Measurements from ENCODE around the gene EDAR.

The EDAR gene

DNA sequence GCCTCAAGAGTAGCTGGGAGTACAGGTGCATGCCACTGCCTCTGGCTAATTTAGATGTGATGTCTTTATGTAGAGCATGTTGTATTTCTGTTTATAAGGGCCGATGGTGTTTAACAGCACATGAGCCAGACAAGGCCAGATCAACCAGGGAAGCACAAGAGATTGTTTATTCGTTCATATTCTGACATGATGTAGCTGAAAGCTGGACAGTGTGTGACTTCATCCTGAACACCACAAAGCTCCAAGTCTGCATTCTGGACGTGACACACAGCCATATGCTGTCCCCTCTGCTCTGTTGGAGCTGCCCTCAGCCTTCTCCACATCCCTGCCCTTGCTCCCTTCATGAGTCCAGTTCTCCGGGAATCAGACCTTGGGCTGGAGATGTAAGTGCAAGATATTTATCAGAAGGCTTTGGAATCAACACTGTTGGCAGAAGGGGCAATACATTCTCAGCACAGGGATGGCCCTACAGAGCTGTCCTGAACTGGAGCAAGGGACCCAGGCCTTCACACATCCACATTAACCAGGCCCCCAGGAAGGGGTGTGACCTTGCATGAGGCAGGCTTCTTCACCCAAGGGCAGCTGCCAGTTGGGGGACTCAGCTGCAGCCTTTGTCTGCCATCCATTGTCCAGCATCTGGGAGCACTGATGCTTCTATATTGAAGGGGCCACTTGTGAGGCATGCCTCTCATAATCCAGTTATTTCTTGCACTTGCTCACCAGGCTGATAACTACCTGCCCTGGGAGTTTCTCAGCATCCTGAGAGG lies 38.5 kb downstream of the EDAR start:
- Mint-ChIP-seq H3K4me1 (no peaks in the 10 kb centered on the region), H3K4me3 (no peak overlapping the region), H3K9me3 (peaks cover 92% of the 10 kb centered on the region), H3K36me3 (ENCODE audit: low read depth) (peaks cover 91% of the 10 kb centered on the region), H3K27me3 (ENCODE audit: low read depth, poor library complexity) (peaks cover 4% of the 10 kb centered on the region), H3K27ac (peak overlapping the region; percentile 29)
- no peak for DNase-seq
- TF ChIP-seq, protein P1, sequence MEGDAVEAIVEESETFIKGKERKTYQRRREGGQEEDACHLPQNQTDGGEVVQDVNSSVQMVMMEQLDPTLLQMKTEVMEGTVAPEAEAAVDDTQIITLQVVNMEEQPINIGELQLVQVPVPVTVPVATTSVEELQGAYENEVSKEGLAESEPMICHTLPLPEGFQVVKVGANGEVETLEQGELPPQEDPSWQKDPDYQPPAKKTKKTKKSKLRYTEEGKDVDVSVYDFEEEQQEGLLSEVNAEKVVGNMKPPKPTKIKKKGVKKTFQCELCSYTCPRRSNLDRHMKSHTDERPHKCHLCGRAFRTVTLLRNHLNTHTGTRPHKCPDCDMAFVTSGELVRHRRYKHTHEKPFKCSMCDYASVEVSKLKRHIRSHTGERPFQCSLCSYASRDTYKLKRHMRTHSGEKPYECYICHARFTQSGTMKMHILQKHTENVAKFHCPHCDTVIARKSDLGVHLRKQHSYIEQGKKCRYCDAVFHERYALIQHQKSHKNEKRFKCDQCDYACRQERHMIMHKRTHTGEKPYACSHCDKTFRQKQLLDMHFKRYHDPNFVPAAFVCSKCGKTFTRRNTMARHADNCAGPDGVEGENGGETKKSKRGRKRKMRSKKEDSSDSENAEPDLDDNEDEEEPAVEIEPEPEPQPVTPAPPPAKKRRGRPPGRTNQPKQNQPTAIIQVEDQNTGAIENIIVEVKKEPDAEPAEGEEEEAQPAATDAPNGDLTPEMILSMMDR (IDR thresholded peaks at IDR 0.05), result no peak

DNA sequence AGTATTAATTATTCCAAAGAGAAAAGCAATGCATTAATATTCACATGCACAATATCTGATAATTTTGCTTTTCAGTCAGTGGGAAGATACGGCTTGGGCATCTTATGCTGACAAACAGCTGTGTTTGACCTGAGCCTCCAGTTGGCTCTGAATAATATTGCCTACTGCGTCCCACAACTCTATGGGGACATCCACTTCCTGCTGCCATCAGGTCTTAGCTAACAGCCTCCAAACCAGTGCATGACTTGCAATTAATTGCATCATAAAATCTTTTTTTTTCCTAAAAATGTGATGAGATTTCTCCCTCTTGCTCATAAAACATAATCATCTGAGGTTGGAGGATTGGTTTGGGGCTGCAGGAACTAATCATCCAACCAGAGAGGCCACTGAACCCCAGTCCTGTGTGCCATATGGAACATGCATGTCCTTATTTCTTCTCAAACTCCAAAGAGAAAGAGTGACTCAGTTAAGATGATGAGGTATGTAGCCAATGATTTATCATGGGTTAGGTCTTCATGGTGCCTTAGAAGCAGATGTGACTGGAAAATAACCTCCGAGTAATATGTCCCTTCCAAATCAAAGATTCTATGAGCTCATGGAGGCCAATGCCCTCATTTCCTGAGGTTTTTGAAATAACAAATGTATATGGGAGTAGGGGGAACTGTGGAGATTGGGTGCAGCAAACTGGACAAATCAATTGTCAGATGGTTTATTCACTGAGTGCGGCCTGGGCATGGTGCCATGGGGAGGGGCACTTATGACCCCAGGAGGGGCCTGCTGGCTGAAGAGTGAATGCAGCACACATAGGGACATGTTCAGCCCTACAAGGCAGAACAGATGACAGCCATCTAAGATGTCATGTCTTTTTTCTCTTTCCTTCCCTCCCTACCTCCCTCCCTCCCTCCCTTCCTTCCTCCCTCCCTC lies 39.4 kb downstream of the EDAR start:
- Mint-ChIP-seq H3K4me1 (no peaks in the 10 kb centered on the region), H3K9me3 (peaks cover 93% of the 10 kb centered on the region), H3K36me3 (ENCODE audit: low read depth) (peaks cover 90% of the 10 kb centered on the region), H3K4me3 (no peak overlapping the region), H3K27ac (no peak overlapping the region), H3K27me3 (ENCODE audit: low read depth, poor library complexity) (peaks cover 4% of the 10 kb centered on the region)
- DNase-seq, result no peak
- TF ChIP-seq, protein P1 (IDR thresholded peaks at IDR 0.05), result no peak

DNA sequence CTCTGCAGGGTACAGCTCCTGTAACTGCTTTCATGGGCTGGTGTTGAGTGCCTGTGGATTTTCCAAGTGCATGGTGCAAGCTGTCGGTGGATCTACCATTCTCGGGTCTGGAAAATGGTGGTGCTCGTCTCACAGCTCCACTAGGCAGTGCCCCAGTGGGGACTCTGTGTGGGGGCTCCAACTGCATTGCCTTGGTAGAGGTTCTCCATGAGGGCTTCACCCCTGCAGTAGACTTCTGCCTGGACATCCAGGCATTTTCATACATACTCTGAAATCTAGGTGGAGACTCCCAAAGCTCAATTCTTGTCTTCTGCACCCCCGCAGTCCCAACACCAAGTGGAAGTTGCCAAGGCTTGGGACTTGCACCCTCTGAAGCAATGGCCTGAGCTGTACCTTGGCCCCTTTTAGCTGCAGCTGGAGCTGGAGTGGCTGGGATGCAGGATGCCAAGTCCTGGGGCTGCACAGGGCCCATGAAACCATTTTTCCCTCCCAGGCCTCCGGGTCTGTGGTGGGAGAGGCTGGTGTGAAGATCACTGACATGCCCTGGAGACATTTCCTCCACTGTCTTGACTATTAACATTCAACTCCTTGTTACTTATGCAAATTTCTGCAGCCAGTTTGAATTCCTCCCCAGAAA lies 41.6 kb downstream of the EDAR start:
- Mint-ChIP-seq H3K9me3 (peaks cover 76% of the 10 kb centered on the region), H3K27ac (no peak overlapping the region), H3K4me3 (no peak overlapping the region), H3K36me3 (ENCODE audit: low read depth) (peaks cover 81% of the 10 kb centered on the region), H3K27me3 (ENCODE audit: low read depth, poor library complexity) (no peaks in the 10 kb centered on the region), H3K4me1 (peaks cover 14% of the 10 kb centered on the region)
- no peak for DNase-seq
- TF ChIP-seq, protein P1 (IDR thresholded peaks at IDR 0.05), result no peak

DNA sequence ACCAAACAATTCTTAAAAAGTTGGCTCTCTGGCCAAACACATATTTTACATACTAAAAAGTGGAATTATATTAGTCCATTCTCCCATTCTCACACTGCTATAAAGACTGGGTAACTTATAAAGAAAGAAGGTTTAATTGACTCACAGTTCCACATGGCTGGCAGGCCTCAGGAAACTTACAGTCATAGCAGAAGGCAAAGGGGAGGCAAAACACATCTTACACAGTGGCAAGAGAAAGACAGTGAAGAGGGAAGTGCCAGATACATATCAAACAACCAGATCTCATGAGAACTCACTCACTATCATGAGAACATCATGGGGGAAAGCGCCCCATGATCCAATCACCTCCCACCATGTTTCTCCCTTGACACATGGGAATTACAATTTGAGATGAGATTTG lies 42.6 kb downstream of the EDAR start:
- DNase-seq, result no peak
- H3K4me1 Mint-ChIP-seq, result peaks cover 19% of the 10 kb centered on the region
- H3K4me3 Mint-ChIP-seq, result no peak overlapping the region
- no peaks in the 10 kb centered on the region for H3K27me3 Mint-ChIP-seq (ENCODE audit: low read depth, poor library complexity)
- H3K27ac Mint-ChIP-seq, result no peak overlapping the region
- peaks cover 69% of the 10 kb centered on the region for H3K9me3 Mint-ChIP-seq
- TF ChIP-seq, protein P1 (IDR thresholded peaks at IDR 0.05), result no peak
- H3K36me3 Mint-ChIP-seq (ENCODE audit: low read depth), result peaks cover 78% of the 10 kb centered on the region

DNA sequence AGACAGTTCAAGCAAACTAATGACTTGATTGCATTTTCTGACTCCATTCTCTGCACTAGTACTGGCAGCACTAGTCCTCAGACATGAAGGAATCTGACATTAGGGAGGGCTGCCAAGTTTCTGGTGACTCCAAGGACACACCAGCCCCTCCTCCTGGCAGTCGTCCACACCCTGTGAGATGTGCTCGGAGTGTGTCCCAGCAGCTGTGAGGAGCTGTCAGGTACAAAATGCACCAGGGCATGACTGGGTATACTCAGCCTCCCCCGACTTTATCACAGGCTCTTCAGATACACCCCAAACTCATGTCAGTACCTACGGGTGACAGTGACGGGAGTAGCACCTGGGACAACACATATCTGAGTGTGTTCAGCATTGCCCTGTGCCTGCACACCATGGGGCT lies 43.1 kb downstream of the EDAR start:
- no peak overlapping the region for H3K4me3 Mint-ChIP-seq
- no peak overlapping the region for H3K27ac Mint-ChIP-seq
- H3K9me3 Mint-ChIP-seq, result peaks cover 64% of the 10 kb centered on the region
- peaks cover 19% of the 10 kb centered on the region for H3K4me1 Mint-ChIP-seq
- DNase-seq, result no peak
- no peaks in the 10 kb centered on the region for H3K27me3 Mint-ChIP-seq (ENCODE audit: low read depth, poor library complexity)
- TF ChIP-seq, protein P1 (IDR thresholded peaks at IDR 0.05), result no peak
- H3K36me3 Mint-ChIP-seq (ENCODE audit: low read depth), result peaks cover 74% of the 10 kb centered on the region
